Kidney epithelial cell (primary cell): ENCODE data around the gene DDX56. TPM values are rescaled to one million over a fixed set of nuclear protein-coding genes. Genes with fewer than 3 reads are reported as not detected.
"Not testable (repeated sequence)": the region's sequence is repeated elsewhere in the genome, so short reads cannot be mapped to it uniquely, and the experiment has no call there.

Source experiments
- DNase-seq: peaks from one replicate; pipeline ENCODE4 v3.0.0-alpha.2; 2010; ENCODE audit warnings: low read depth
- H3K27me3 ChIP-seq: 2 replicates; pipeline ENCODE4 v1.6.0; 2011; ENCODE audit warnings: low read length; ENCODE audit not compliant: control insufficient read depth, insufficient read depth
- H3K36me3 ChIP-seq: 2 replicates; pipeline ENCODE4 v1.5.1; 2011; ENCODE audit warnings: low read length; ENCODE audit not compliant: control insufficient read depth, insufficient read depth
- H3K4me3 ChIP-seq: 2 replicates; pipeline ENCODE4 v1.5.1; 2011; ENCODE audit warnings: low read depth, mild to moderate bottlenecking, control low read depth, low read length
- CTCF ChIP-seq: IDR thresholded peaks from 2 replicates; pipeline ENCODE4 v1.5.1; 2011; ENCODE audit warnings: mild to moderate bottlenecking, moderate library complexity, low read length, control low read depth, inconsistent platforms; ENCODE audit not compliant: insufficient read depth, poor library complexity, severe bottlenecking
- total RNA-seq: library from RNA; depleted of rRNA; stranded (reverse); fragments of >200 nt; gene quantifications from 2 replicates; pipeline ENCODE4 v1.2.3, GENCODE V29; 2015

Gene DDX56
- total RNA-seq, 1 donor from 2014 or later: 67.9 TPM

DNA sequence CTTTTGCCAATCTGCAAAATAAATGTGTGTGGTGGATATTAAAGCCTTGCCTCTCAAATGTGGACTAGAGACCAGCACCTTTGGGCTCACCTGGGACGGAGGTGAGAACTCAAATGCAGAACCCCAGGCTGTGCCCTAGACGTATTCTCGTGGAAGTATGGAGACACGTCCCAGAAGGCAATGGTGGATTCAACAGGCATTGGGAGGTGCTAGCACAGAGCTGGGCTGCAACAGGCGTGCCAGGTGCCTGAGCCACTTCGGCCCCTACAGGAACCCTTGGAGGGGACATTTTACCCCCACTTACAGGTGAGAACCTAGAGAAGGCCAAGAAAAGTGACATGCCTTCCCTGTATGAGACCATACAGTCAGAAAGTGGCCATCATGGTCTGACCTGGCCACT is 12.2 kb downstream of the DDX56 start:
- Histone ChIP-seq H3K4me3 (no peak overlapping the region), H3K36me3 (peaks cover 6% of the 10 kb centered on the region), H3K27me3 (no peaks in the 10 kb centered on the region)
- DNase-seq: no peak
- no peak for TF ChIP-seq CTCF

DNA sequence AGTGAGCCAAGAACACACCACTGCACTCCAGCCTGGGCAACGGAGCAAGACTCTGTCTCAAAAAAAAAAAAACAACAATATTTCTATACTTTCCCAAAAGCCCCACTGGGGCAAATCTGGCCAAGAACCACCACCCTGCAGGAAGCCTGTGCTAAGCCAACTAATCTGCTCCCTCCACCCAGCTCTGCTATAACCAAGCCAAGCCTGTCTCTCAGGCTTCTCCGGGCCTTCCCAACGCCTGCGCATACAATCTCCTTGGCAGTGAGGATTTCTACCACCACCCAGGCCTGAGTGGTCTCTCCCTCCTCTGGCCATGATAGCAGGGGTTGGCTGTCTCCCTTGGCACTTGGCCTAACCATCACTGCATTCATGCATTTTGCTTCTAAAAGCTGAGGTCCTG is 14.2 kb downstream of the DDX56 start:
- TF ChIP-seq CTCF: no peak
- no peak for DNase-seq
- Histone ChIP-seq H3K4me3 (no peak overlapping the region), H3K36me3 (no peaks in the 10 kb centered on the region), H3K27me3 (no peaks in the 10 kb centered on the region)

GRCh38 chr7:44557485-44557884 is 16.2 kb downstream of the DDX56 start:
- DNase-seq: no peak
- no peaks in the 10 kb centered on the region for H3K27me3 ChIP-seq
- H3K4me3 ChIP-seq: no peak overlapping the region
- no peaks in the 10 kb centered on the region for H3K36me3 ChIP-seq
- no peak for TF ChIP-seq CTCF

DNA sequence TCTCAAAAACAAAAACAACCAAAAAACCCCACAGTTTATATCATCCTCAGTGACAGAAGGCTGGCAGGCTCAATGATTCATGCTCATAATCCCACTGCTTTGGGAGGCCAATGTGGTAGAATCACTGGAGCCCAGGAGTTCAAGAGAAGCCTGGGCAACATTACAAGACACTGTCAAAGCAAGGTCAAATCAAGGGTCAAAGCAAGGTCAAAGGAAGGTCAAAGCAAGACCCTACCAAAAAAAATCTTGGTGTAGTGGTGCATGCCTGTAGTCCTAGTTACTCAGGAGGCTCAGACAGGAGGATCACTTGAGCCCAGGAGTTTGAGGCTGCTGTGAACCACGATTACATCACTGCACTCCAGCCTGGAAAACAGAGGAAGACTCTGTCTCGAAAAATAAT is 18.4 kb downstream of the DDX56 start:
- H3K27me3 ChIP-seq: no peaks in the 10 kb centered on the region
- TF ChIP-seq CTCF: no peak
- DNase-seq: no peak
- no peaks in the 10 kb centered on the region for H3K36me3 ChIP-seq
- no peak overlapping the region for H3K4me3 ChIP-seq

DNA sequence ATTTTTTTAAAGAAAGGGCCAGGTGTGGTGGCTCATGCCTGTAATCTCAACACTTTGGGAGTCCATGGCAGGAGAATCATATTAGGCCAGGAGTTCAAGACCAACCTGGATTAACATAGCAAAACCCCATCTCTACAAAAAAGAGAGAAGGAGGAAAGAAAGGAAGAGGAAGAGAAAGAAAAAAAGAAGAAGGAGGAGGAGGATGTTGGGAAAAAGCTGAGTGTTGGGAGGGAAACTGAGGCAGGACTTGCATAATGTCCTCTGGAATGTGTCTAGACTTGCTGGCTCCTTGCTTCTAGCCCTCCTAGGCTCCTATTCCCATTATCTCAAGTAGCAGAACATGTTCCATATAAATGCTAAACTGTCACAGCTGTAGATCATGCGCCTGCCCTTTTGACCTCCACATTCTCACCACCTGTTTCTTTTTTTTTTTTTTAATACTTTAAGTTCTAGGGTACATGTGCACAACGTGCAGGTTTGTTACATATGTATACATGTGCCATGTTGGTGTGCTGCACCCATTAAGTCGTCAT is 21.2 kb downstream of the DDX56 start:
- H3K36me3 ChIP-seq, DNase-seq, H3K4me3 ChIP-seq, H3K27me3 ChIP-seq: not testable (repeated sequence)

DNA sequence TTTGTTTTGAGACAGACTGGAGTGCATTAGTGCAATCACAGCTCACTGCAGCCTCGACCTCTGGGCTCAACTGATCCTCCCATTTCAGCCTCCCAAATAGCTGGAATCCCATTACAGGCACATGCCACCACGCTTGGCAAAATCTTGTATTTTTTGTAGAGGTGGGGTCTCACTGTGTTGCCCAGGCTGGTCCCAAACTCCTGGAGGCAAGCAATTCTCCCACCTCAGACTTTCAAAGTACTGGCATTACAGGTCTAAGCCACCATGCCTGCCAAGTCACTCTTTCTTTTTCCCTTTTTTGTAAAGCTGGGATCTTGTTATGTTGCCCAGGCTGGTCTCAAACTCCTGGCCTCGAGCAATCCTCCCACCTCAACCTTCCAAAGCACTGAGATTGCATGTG is 24.3 kb downstream of the DDX56 start:
- Histone ChIP-seq H3K4me3 (no peak overlapping the region), H3K36me3 (no peaks in the 10 kb centered on the region), H3K27me3 (peaks cover 2% of the 10 kb centered on the region)
- DNase-seq: no peak
- TF ChIP-seq CTCF: no peak

DNA sequence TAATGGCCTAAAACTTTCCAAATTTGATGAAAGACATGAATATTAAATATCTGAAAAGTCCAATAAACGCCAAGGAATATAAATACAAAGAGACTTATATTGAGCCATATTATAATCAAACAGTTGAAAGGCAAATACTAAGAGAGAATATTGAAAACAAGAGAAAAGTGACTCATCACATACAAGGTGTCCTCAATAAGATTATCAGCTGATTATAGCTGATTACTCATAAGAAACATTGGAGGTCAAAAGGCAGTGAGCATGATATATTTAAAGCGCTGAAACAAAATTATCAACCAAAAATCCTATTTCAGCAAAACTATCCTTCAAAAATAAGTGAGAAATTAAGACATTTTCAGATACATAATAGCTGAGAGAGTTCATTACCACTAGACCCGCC is 24.8 kb downstream of the DDX56 start:
- Histone ChIP-seq H3K36me3 (no peaks in the 10 kb centered on the region), H3K27me3 (peaks cover 2% of the 10 kb centered on the region), H3K4me3 (no peak overlapping the region)
- no peak for TF ChIP-seq CTCF
- no peak for DNase-seq
